Endothelial cell of umbilical vein (primary cell): Measurements from ENCODE around the gene UROC1.

Experiments used
- EZH2 ChIP-seq: IDR thresholded peaks from 2 replicates; pipeline ENCODE4 v1.6.1; 2012; ENCODE audit warnings: borderline replicate concordance, low read depth, mild to moderate bottlenecking, moderate library complexity, low read length, inconsistent platforms; ENCODE audit not compliant: severe bottlenecking
- JUN ChIP-seq: IDR thresholded peaks from 2 replicates; pipeline ENCODE4 v1.6.1; 2011; ENCODE audit warnings: borderline replicate concordance, low read depth; ENCODE audit not compliant: insufficient read length, insufficient read depth
- MYC ChIP-seq: IDR thresholded peaks from one replicate; pipeline ENCODE4 v1.6.1; 2011; ENCODE audit warnings: mild to moderate bottlenecking, low read depth, low read length
- POLR2A ChIP-seq: IDR thresholded peaks from 2 replicates; pipeline ENCODE4 v1.6.1; 2012; ENCODE audit warnings: low read depth, mild to moderate bottlenecking, control low read depth, low read length
- POLR2AphosphoS5 ChIP-seq: IDR thresholded peaks from 2 replicates; pipeline ENCODE4 v1.6.1; 2012; ENCODE audit warnings: low read depth, mild to moderate bottlenecking, control low read depth, low read length, moderate library complexity; ENCODE audit not compliant: insufficient read depth
- TF ChIP-seq, protein P1 (sequence below): IDR thresholded peaks from 2 replicates; pipeline ENCODE4 v1.6.1; 2011; ENCODE audit not compliant: insufficient read depth, insufficient read length
- TF ChIP-seq, protein P2 (sequence below), 2 donors: IDR thresholded peaks; 1 replicate in 1 of 2; 2 replicates in 1 of 2; pipeline ENCODE4 v1.5.1; 2011; ENCODE audit warnings: low read length in 2 of 2, mild to moderate bottlenecking in 2 of 2, moderate library complexity in 2 of 2, control low read depth in 1 of 2, inconsistent platforms in 1 of 2, low read depth in 1 of 2; ENCODE audit not compliant: insufficient read depth in 1 of 2; ENCODE audit errors: extremely low read depth in 1 of 2

DNA sequence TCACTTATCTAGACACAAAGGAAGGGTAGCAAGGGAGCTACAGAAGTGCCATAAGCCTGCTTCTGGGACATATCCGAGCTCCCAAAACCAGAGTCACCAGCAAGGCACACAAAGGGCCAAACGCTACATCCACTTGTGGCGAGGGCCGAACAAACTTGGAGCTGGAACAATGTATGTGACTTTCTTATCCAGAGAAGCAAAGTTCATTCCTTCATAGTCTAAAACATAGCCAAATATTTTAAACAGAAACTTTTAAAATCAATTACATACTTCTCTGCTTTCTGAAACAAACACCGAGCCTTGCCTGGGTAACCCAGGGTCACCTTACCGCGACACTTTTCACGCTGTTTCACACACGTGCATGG, 57.8 kb downstream of the UROC1 start:
- TF ChIP-seq POLR2A, result no peak
- TF ChIP-seq, protein P1, sequence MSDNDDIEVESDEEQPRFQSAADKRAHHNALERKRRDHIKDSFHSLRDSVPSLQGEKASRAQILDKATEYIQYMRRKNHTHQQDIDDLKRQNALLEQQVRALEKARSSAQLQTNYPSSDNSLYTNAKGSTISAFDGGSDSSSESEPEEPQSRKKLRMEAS, result no peak
- TF ChIP-seq, protein P2, sequence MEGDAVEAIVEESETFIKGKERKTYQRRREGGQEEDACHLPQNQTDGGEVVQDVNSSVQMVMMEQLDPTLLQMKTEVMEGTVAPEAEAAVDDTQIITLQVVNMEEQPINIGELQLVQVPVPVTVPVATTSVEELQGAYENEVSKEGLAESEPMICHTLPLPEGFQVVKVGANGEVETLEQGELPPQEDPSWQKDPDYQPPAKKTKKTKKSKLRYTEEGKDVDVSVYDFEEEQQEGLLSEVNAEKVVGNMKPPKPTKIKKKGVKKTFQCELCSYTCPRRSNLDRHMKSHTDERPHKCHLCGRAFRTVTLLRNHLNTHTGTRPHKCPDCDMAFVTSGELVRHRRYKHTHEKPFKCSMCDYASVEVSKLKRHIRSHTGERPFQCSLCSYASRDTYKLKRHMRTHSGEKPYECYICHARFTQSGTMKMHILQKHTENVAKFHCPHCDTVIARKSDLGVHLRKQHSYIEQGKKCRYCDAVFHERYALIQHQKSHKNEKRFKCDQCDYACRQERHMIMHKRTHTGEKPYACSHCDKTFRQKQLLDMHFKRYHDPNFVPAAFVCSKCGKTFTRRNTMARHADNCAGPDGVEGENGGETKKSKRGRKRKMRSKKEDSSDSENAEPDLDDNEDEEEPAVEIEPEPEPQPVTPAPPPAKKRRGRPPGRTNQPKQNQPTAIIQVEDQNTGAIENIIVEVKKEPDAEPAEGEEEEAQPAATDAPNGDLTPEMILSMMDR (IDR thresholded peaks at IDR 0.05; ENCODE audit: extremely low read depth in 1 of 2, insufficient read depth in 1 of 2, low read depth in 1 of 2, low read length in 2 of 2), result no peak
- no peak for TF ChIP-seq POLR2AphosphoS5
- TF ChIP-seq MYC, result no peak
- no peak for TF ChIP-seq EZH2
- no peak for TF ChIP-seq JUN
